Measurements from ENCODE around the gene CROCC2.

CROCC2 gene

GRCh38 chr2:240912878-240913809 is 7.0 kb downstream of the CROCC2 start:
- 86 to 92% methylated on average over 17 to 19 of the region's 21 CpGs for WGBS, 2 experiments (ENCODE audit: insufficient coverage in 2 of 2)
- Histone ChIP-seq H3K27ac (ENCODE audit: low read depth, low read length, severe bottlenecking) (no peak overlapping the region), H3K36me3 (ENCODE audit: control insufficient read depth, insufficient read depth, low read length) (no peaks in the 10 kb centered on the region), H3K4me3 (ENCODE audit: extremely low read depth, insufficient read depth, low read length, poor library complexity, severe bottlenecking) (no peak overlapping the region), H3K9me3 (ENCODE audit: control insufficient read depth, low read length) (no peaks in the 10 kb centered on the region), H3K4me1 (ENCODE audit: control insufficient read depth, insufficient read depth, low read length, poor library complexity, severe bottlenecking) (peaks cover 18% of the 10 kb centered on the region)

- Histone ChIP-seq H3K4me3 (ENCODE audit: extremely low read depth, insufficient read depth, low read length, poor library complexity, severe bottlenecking) (no peak overlapping the region), H3K27ac (ENCODE audit: low read depth, low read length, severe bottlenecking) (no peak overlapping the region), H3K4me1 (ENCODE audit: control insufficient read depth, insufficient read depth, low read length, poor library complexity, severe bottlenecking) (peaks cover 18% of the 10 kb centered on the region), H3K36me3 (ENCODE audit: control insufficient read depth, insufficient read depth, low read length) (no peaks in the 10 kb centered on the region), H3K9me3 (ENCODE audit: control insufficient read depth, low read length) (no peaks in the 10 kb centered on the region)
- WGBS, 2 experiments (ENCODE audit: insufficient coverage in 2 of 2) = 45 to 66% methylated on average over 26 to 29 of the region's 36 CpGs
These were observed 7.9 kb downstream of the CROCC2 start for GRCh38 chr2:240913810-240914644.

GRCh38 chr2:240914645-240915525 is 8.7 kb downstream of the CROCC2 start:
- H3K9me3 ChIP-seq (ENCODE audit: control insufficient read depth, low read length) = no peaks in the 10 kb centered on the region
- no peak overlapping the region for H3K27ac ChIP-seq (ENCODE audit: low read depth, low read length, severe bottlenecking)
- no peak overlapping the region for H3K4me3 ChIP-seq (ENCODE audit: extremely low read depth, insufficient read depth, low read length, poor library complexity, severe bottlenecking)
- WGBS, 2 experiments (ENCODE audit: insufficient coverage in 2 of 2) = 72 to 84% methylated on average over 14 to 17 of the region's 25 CpGs
- H3K4me1 ChIP-seq (ENCODE audit: control insufficient read depth, insufficient read depth, low read length, poor library complexity, severe bottlenecking) = peaks cover 18% of the 10 kb centered on the region
- no peaks in the 10 kb centered on the region for H3K36me3 ChIP-seq (ENCODE audit: control insufficient read depth, insufficient read depth, low read length)

- Histone ChIP-seq H3K4me3 (ENCODE audit: extremely low read depth, insufficient read depth, low read length, poor library complexity, severe bottlenecking) (no peak overlapping the region), H3K27ac (ENCODE audit: low read depth, low read length, severe bottlenecking) (no peak overlapping the region), H3K9me3 (ENCODE audit: control insufficient read depth, low read length) (no peaks in the 10 kb centered on the region), H3K4me1 (ENCODE audit: control insufficient read depth, insufficient read depth, low read length, poor library complexity, severe bottlenecking) (peaks cover 18% of the 10 kb centered on the region), H3K36me3 (ENCODE audit: control insufficient read depth, insufficient read depth, low read length) (no peaks in the 10 kb centered on the region)
- 20 to 28% methylated on average over 25 to 26 of the region's 34 CpGs for WGBS, 2 experiments (ENCODE audit: insufficient coverage in 2 of 2)
These were observed 9.6 kb downstream of the CROCC2 start for GRCh38 chr2:240915526-240916341.

GRCh38 chr2:240916571-240917008 is 10.5 kb downstream of the CROCC2 start:
- Histone ChIP-seq H3K4me1 (ENCODE audit: control insufficient read depth, insufficient read depth, low read length, poor library complexity, severe bottlenecking) (peaks cover 18% of the 10 kb centered on the region), H3K4me3 (ENCODE audit: extremely low read depth, insufficient read depth, low read length, poor library complexity, severe bottlenecking) (no peak overlapping the region), H3K27ac (ENCODE audit: low read depth, low read length, severe bottlenecking) (no peak overlapping the region), H3K9me3 (ENCODE audit: control insufficient read depth, low read length) (no peaks in the 10 kb centered on the region), H3K36me3 (ENCODE audit: control insufficient read depth, insufficient read depth, low read length) (no peaks in the 10 kb centered on the region)
- 7 to 9% methylated on average over 16 to 20 of the region's 24 CpGs for WGBS, 2 experiments (ENCODE audit: insufficient coverage in 2 of 2)

- 78 to 88% methylated on average over 15 to 20 of the region's 20 CpGs for WGBS, 2 experiments (ENCODE audit: insufficient coverage in 2 of 2)
- Histone ChIP-seq H3K27ac (ENCODE audit: low read depth, low read length, severe bottlenecking) (no peak overlapping the region), H3K36me3 (ENCODE audit: control insufficient read depth, insufficient read depth, low read length) (no peaks in the 10 kb centered on the region), H3K4me3 (ENCODE audit: extremely low read depth, insufficient read depth, low read length, poor library complexity, severe bottlenecking) (no peak overlapping the region), H3K9me3 (ENCODE audit: control insufficient read depth, low read length) (no peaks in the 10 kb centered on the region), H3K4me1 (ENCODE audit: control insufficient read depth, insufficient read depth, low read length, poor library complexity, severe bottlenecking) (peaks cover 14% of the 10 kb centered on the region)
These were observed 11.0 kb downstream of the CROCC2 start for GRCh38 chr2:240917009-240917683.

- Histone ChIP-seq H3K36me3 (ENCODE audit: control insufficient read depth, insufficient read depth, low read length) (no peaks in the 10 kb centered on the region), H3K4me1 (ENCODE audit: control insufficient read depth, insufficient read depth, low read length, poor library complexity, severe bottlenecking) (peaks cover 10% of the 10 kb centered on the region), H3K9me3 (ENCODE audit: control insufficient read depth, low read length) (no peaks in the 10 kb centered on the region), H3K4me3 (ENCODE audit: extremely low read depth, insufficient read depth, low read length, poor library complexity, severe bottlenecking) (no peak overlapping the region), H3K27ac (ENCODE audit: low read depth, low read length, severe bottlenecking) (no peak overlapping the region)
- 93 to 96% methylated on average over 8 of the region's 10 CpGs for WGBS, 2 experiments (ENCODE audit: insufficient coverage in 2 of 2)
These were observed 11.6 kb downstream of the CROCC2 start for GRCh38 chr2:240917684-240918257.

- Histone ChIP-seq H3K36me3 (ENCODE audit: control insufficient read depth, insufficient read depth, low read length) (no peaks in the 10 kb centered on the region), H3K4me3 (ENCODE audit: extremely low read depth, insufficient read depth, low read length, poor library complexity, severe bottlenecking) (no peak overlapping the region), H3K27ac (ENCODE audit: low read depth, low read length, severe bottlenecking) (no peak overlapping the region), H3K4me1 (ENCODE audit: control insufficient read depth, insufficient read depth, low read length, poor library complexity, severe bottlenecking) (peaks cover 5% of the 10 kb centered on the region), H3K9me3 (ENCODE audit: control insufficient read depth, low read length) (no peaks in the 10 kb centered on the region)
- WGBS, 2 experiments (ENCODE audit: insufficient coverage in 2 of 2) = 90% methylated on average over 29 to 33 of the region's 36 CpGs
These were observed 12.3 kb downstream of the CROCC2 start for GRCh38 chr2:240918258-240919091.

Measured in mesodermal cell (in vitro differentiated cells).